Activated CD4-positive, CD25-positive, alpha-beta regulatory T cell treated with anti-CD3 and anti-CD28 coated beads, Interleukin-2, amount 50 U/mL, for 72 hours (primary cell): ENCODE results near the gene BATF2.
"Not testable (repeated sequence)": the region's sequence is repeated elsewhere in the genome, so short reads cannot be mapped to it uniquely, and the experiment has no call there.

Experiments
- DNase-seq: peaks from one replicate; pipeline ENCODE4 v3.0.0; 2021

Gene BATF2, protein sequence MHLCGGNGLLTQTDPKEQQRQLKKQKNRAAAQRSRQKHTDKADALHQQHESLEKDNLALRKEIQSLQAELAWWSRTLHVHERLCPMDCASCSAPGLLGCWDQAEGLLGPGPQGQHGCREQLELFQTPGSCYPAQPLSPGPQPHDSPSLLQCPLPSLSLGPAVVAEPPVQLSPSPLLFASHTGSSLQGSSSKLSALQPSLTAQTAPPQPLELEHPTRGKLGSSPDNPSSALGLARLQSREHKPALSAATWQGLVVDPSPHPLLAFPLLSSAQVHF

DNA sequence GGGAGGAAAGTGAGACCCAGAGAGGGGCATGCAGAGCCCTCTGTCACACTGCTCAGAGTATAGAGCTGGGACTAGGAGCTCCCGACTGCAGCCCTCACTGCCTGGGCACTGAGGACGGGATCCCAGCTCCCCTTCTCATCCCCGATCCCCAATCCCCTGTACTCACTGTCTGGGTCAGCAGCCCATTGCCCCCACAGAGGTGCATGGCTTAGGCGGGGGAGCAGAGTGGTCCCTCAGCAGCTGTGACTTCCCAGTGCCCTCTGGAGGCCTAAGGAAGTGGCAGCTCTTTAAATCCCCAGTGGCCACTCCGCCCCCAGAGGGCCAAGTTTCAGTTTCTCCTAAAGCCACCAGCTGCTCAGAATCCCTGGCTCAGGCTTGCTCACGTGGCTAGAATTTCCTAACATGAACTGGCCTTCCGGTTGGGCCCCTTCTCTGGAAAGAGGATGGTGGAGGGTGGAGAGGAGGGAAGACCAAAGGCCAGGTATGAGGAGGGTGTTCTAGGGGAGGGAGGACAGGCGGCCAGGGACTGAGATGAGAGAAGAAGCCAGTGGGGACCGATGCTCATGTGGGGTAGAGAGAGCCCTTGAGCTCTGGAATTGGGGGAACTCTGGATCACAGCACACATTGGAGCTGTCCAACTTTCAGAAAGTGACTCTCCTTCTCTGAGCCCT, at the start of gene BATF2:
TSS of gene BATF2 (minus strand) at position 262 of the 671 bp plus-strand sequence. CDS start at position 205, 57 bp downstream.
- DNase-seq = no peak

DNA sequence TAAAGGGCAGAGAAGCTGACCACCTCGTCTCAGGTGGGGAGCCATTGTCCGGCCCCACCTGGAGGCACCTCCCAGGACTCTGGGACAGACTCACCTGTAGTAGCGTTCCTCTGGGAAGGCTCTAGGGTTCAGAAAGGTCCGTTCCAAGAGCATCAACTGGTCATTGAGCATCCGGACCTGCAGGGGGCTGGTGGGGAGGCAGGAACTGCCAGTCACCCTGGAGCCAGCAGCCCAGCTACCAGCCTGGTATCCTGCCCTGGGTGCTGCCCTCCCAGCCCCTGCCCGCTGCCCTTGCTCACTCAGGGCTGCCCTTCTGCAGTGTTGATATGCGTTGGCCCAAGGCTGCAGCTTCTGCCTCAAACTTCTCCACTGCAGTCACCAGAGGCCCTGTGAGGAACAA, 49.0 kb upstream of the BATF2 start:
- no peak for DNase-seq

DNA sequence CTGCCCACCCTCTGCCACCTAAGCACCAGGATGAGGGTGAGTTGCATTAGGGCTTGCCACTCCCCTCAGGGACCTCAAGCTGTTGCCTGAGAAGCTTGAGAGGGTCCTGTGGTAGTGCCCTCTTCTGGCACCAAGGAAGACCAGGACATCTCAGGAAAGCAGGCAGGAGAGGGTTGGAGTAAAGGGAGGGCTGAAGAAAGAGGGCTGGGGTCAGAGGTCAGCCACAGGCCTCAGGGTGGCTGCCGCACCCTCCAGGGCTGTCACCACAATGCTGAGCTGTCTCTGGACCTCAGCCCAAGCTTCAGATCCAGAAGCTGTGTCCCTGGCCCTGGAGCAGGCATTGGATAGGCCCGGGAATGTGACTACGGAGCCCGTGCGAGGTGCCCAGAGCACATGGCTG, 48.3 kb upstream of the BATF2 start:
- DNase-seq = no peak

DNA sequence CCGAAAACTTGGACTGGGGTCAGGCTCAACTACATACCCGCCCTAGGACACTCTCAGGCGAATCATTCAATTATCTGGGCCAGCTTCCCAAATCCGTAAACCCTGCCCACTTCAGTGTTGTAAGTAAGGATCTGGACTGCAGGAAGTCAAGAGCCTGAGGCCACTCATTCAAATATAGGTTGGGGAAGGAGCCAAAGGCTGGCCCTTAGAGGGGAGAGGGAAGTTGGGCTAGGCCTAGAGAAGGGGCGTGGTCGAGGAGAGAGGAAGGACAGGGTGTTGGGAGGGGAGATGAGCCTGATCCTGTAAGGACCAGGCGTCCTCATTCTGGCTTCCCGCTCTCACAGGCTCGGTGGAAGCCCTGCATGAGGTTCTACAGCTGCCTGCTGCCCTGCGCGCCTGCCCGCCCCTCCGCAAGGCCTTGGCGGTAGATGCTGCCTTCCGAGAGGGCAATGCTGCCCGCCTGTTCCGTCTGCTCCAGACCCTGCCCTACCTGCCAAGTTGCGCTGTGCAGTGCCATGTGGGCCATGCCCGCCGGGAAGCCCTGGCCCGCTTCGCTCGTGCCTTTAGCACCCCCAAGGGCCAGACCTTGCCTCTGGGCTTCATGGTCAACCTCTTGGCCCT, 47.2 kb upstream of the BATF2 start:
- DNase-seq = no peak

DNA sequence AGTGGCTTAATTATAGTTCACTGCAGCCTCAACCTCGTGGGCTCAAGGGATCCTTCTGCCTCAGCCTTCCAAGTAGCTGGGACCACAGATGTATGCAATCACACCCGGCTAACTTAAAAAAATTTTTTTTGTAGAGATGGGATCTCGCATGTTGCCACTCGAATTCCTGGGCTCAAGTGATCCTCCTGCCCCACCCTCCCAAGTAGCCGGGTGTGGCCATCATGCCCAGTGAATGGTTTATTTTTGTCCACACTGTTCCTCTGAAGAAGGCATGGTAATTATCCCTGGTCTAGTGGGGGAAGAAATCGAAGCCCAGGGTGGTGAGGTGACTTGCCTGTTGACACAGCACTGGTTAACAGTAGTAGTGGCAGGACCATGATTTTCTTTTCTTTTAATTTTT, 46.1 kb upstream of the BATF2 start:
- DNase-seq = no peak

DNA sequence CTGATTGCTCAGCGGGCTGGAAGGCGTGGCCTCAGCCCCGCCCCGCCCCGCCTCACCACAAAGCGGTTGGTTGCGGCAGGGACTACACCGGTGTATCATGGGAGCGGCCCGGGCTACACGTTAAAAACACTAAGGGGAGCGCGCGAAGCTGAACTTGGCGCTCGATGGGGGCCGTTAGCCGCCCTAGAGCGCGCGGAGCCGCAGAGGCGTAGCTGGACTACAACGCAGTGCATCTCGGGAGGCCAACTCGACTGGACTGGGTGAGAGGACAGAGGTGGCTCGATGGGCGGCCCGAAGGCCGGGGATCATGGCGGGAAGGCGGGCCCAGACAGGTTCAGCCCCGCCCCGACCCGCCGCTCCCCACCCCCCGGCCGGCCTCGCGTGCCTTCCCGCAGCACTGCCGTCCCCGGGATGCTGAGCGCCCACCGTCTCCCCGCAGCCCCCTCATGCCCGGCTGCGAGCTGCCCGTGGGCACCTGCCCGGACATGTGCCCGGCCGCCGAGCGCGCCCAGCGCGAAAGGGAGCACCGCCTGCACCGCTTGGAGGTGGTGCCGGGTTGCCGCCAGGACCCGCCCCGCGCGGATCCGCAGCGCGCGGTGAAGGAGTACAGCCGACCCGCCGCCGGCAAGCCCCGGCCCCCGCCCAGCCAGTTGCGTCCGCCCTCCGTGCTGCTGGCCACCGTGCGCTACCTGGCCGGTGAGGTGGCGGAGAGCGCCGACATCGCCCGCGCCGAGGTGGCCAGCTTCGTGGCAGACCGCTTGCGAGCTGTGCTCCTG, 44.3 kb upstream of the BATF2 start, which contains the start of gene SAC3D1:
TSS of gene SAC3D1 (plus strand) at position 364 of the 776 bp plus-strand sequence. CDS start at position 447, 83 bp downstream.
- peak; percentile 88 for DNase-seq

DNA sequence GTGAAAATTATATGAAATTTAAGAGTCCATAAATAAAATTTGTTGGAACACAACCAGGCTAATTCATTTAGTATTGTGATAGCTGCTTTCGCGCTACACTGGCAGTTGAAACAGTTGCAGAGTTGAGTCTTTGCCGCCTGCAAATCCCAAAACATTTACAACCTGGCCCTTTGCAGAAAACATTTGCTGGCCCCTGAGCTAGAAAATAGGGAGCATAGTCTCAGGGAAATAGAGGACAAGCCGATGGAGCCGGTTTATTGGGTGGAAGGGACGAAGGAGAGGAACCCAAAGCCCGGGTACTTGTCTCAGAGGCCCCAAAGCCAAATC, 43.7 kb upstream of the BATF2 start:
- no peak for DNase-seq

DNA sequence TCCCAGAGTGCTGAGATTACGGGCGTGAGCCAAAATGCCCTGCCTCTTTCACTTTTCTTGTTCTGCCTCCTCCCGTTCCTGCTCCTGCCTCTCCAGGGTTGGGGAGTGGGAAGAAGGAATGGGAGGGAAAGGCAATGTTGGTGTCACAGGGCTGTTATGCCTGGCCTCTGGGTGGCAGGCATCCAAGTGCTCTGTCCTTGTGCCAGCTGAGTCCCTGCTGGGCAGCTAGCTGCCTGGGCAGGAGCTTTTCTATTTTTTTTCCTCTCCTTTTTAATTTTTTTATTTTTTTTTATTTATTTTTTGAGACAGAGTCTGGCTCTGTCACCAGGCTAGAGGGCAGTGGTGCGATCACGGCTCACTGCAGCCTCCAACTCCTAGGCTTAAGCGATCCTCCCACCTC, 40.2 kb upstream of the BATF2 start:
- no peak for DNase-seq

DNA sequence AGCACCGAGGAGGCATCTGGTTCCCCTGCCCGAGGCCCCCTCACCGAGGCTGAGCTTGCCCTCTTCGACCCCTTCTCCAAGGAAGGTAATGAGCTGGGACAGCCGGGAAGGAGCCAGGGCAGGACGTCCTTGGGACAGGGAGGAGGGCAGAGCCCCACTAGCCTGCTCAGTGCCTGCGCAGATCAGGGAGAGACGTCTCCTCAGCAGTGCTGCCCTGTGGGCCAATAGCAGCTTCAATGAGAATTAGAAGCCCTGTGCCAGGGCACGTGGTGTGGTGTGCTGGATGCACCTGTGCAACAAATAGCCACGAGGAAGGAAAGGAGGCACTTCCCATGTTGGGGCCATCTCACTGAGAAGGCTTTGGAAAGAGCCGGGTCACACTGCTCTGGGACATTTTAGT, 38.8 kb upstream of the BATF2 start:
- DNase-seq = no peak

DNA sequence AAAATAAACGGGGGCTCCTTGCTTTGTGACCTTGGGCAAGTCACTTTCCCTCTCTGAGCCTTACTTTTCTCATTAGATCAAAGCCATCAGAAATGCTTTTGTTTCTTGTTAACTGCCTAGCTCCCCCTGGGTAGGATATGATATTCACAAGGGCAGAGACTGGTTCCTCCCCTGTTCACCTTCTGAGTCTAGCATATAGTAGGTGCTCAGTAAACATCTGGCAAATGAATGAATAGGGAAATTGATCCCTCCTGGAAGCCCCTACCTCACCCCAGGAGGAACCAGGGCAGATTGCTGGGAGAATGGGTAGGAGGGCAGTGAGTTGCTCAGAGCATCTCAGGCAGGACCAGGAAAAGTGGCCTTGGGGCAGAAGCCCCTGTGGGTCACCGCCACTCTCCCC, 37.7 kb upstream of the BATF2 start:
- no peak for DNase-seq

DNA sequence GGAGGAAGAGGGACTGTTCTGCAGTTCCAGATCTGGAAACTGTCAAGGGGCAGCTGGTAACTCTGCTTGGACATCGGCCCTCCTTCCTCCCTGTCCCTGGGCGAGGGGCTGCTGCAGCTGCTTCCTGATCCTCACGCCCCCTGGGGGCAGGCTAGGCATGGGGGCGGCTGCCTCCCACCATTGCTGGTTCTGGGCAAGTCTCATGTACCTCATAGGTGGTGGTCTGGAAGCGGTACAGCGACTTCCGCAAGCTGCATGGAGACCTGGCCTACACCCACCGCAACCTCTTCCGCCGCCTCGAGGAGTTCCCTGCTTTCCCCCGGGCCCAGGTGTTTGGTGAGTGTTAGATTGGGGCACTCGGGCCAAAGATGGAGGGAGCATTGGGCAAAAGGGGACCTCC, 35.4 kb upstream of the BATF2 start:
- DNase-seq = no peak

DNA sequence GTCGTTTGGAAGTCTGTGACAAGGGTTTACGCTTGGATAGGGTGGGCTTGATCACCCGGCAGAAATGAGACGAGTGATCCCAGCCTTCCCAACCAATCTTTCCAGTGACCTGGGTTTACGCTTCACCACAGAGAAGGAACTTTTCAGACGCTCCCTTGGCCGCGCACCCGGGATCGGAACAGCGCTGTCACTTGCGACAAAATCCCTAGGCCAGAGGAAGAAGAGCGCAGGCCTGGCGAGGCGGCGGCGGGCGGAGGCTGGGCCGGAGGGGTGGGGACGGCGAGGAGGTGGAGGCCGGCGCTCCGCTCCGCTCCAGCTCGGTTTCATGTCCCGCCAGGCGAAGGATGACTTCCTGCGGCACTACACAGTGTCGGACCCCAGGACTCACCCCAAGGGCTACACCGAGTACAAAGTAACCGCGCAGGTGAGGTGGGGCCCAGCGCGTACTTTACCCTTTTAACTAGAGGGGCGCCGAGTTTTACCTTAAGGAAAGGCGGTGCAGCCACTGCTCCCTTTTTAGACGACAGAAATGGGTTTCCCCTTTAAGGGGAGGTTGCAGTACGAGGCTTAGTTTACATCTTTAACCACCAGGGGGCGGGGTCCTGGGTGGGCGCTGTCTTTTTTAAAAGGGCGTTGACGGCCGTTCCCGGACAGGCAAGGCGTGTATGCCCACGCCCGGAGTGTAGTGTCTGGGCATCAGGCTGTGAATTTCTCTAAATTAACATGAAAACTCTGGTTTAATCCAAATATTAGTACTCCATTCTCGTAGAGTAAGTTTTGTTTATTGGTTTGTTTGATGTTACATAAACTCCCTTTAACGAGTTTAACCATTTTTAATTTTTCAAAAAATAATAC, 30.7 kb upstream of the BATF2 start, which contains the start of gene SNX15:
TSS of gene SNX15 (plus strand) at position 227 of the 855 bp plus-strand sequence. CDS start at position 326, 99 bp downstream.
- peak; percentile 79 for DNase-seq

DNA sequence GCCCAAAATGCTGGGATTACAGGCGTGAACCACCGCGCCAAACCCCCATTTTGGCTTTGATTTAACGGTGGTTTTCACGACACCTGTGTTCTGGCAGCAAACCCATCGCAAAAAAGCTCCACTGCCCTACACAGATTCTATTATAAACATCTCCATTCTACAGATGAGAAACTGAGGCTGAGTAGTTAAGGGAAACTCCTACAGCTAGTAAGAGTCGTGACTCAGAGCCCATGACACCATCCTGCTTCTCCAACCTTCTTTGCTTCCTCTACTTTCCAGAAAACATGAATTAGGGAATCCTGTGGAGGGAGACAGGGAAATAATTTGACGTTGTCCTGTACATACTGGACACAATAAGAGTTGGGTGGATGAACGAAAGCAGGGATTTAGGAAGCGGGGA, 30.0 kb upstream of the BATF2 start:
- DNase-seq = no peak

DNA sequence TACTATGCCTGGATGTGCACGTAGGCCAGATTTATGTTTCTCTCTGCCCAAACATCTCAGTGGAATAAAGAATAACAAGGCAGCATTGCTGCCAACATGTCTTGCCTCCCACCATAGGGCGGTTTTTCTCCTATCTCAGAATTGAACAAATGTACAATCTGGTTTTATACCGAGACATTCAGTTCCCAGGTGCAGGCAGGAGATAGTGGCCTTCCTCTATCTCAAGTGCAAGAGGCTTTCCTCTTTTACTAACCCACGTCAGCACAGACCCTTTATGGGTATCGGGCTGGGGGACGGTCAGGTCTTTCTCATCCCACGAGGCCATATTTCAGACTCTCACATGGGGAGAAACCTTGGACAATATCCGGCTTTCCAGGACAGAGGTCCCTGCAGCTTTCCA, 26.7 kb upstream of the BATF2 start:
- DNase-seq = not testable (repeated sequence)

DNA sequence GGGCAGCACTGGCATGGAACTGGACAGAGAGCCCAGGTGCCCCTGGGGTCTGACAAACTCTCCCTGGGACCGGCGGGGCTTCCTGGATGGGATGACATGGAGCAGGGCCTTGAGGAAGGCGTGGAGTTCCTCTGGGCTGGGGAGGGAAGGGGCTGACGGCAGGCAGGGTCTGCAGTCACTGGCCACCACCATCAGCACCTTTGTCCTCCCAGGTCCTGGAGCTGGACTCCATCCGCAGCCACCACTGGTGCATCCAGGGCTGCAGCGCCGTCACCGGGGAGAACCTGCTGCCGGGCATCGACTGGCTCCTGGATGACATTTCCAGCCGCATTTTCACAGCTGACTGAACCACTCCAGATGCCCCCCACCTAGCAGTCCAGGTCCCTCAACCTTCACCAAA, 24.7 kb upstream of the BATF2 start:
- DNase-seq = no peak

DNA sequence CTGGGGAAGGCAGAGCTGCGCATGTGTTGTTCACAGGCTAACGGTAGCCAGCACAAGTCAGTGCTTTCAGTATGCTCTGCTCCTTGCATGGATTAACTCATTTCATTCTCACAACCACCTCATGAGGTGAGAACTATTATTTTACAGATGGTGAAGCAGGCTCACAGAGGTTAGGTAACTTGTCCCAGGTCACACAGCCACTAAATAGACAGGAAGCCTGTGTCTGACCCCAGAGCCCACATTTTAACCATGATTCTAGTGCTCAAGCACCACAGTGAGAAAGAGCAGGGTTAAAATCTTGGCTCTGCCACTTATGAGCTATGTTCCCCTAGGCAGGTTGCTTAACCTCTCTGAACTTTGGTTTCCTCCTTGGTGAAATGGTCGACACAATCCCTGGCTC, 24.2 kb upstream of the BATF2 start:
- DNase-seq = no peak

DNA sequence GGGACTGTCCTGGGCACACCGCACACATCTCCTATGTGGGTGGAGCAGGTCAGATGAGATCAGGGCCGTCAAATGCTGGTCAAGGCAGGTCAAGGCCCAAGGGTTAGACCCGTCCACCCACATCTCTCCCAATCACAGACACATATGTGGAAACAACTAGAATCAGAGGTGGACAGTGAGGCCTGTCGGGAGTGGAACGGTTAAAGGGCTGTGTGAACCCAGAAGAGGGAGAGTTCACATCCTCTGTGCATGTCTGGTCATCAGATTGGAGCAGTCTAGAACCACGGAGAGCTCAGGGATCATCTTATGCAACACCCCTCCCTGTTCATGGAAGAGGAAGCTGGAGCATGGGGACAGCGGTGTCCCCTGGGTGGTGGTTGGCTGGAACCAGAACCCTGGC, 23.1 kb upstream of the BATF2 start:
- DNase-seq = no peak

DNA sequence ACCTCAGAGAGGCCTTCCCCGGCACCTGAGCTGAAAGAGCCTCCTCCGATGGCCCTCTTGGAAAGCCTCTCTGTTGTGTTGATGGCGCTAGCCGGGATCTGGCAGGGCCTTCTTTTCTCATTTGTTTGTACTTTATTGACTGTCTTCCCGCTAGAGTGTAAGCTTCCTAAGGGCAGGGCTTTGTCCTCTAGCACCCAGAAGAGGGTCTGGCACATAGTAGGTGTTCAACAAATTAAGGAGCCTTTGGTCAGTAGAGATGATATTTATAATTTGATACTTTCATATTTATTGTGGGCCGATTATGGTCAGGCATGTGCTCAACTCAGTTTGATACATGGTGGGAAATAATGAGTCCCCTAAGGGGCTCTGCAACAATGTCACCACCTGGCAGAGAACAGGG, 21.2 kb upstream of the BATF2 start:
- no peak for DNase-seq

DNA sequence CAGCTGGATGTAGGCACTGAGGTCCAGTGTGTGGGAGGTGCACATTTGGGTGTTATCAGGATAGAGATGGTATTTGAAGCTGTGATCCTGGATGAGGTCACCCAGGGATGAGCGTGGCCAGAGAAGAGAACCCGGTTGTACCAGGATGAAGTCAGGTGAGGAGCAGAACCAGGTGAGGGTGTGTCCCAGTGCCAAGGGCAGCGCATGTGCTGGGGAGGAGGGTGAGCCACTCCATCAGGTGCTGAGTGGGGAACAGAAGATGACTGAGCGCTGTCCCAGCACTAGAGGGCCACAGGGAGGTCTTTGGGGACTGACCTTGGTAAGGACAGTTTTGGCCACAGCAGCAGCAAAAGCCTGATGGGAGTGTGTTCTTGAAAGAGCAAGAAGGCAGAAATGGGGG, 19.9 kb upstream of the BATF2 start:
- no peak for DNase-seq

DNA sequence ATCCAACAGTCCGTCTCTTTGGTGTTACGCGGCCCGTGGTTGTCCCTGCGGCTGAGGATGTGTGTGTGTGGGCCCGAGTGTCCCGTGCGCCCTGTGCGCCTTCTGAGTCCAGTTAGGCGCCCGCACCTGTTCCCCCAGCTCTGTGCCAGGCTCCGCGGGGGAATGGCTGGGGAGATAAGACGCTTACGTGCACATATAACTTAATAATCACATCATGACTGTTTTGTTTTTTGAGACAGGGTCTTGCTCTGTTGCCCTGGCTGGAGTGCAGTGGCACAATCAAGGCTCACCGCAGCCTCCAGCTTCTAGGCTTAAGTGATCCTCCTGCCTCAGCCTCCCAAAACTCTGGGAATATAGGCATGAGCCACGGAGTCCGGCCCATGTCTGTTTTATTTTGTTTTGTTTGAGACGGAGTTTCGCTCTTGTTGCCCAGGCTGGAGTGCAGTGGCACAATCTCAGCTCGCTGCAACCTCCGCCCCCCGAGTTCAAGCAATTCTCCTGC, 18.0 kb upstream of the BATF2 start:
- DNase-seq = no peak

DNA sequence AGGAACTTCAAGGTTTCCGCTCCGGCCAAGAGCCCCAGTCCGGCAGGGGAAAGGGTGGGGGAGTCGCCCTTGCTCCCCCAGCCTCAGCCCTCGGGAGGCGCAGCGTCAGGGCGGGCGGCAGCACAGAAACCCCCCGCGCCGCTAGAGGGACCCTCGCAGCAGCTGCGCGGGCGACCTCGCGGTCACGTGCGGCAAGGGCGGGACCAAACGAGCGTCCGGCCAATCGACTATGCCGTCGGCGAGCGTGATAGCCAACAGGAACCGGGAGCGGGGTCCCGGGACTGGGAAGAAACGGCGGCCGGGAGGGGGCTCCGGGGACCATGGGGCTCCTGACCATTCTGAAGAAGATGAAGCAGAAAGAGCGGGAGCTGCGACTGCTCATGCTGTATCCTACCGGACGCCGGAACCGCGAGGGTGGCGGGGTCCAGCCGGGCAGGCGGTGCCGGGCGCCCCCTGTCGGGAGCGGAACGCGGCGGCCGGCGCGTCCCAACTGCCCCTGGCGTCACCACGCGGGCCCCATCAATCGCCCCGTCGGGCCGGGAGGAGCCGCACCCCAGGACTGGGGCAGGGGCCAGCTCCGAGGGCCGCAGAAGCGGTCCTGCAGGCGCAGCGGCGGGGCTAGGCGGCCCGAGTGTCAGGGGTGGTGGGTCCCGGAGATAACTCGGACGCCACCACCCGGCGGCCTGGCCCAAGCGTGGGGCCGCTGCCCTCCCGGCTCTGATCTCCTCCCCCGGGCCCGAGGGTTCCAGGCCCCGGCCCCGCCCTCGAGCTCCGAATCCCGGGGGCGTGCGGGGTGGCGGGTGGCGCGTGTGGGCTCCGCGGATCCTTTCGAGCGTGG, 17.3 kb upstream of the BATF2 start, which contains the start of gene ARL2:
TSS of gene ARL2 (plus strand) at position 273 of the 838 bp plus-strand sequence. CDS start at position 321, 48 bp downstream.
- DNase-seq = peak; percentile 86
